Lung (tissue), 12 donors: ENCODE data around the gene SEPTIN8. TPM values are rescaled to one million over a fixed set of nuclear protein-coding genes. Genes with fewer than 3 reads are reported as not detected.

Source experiments
- ATAC-seq: fragments of 200-7000 bp; cut with Tn5 transposase; one replicate; pipeline ENCODE4 v1.9.1; 2020; ENCODE audit warnings: moderate number of reproducible peaks; ENCODE audit not compliant: insufficient read depth, low FRiP score
- DNase-seq, 3 donors: peaks; one replicate each; pipeline ENCODE4 v3.0.0-alpha.2; 2013 to 2017
- H3K27ac ChIP-seq, 2 donors: one replicate each; pipeline ENCODE4 v1.5.1; 2013; ENCODE audit warnings: mild to moderate bottlenecking in 2 of 2, moderate library complexity in 2 of 2, control low read depth in 1 of 2, inconsistent platforms in 1 of 2, low read depth in 1 of 2, low read length in 1 of 2
- H3K27me3 ChIP-seq, 3 donors: one replicate each; pipeline ENCODE4 v1.5.1; 2013; ENCODE audit warnings: low read length in 2 of 3; ENCODE audit not compliant: control insufficient read depth in 3 of 3, insufficient read depth in 3 of 3
- H3K36me3 ChIP-seq, 4 donors: one replicate each; pipeline ENCODE4 v1.5.1; 2013; ENCODE audit warnings: low read length in 4 of 4, mild to moderate bottlenecking in 1 of 4, moderate library complexity in 1 of 4; ENCODE audit not compliant: control insufficient read depth in 4 of 4, insufficient read depth in 4 of 4
- H3K4me1 ChIP-seq, 5 donors: one replicate each; pipeline ENCODE4 v1.5.1; 2013; ENCODE audit warnings: low read length in 5 of 5, mild to moderate bottlenecking in 2 of 5, moderate library complexity in 1 of 5; ENCODE audit not compliant: control insufficient read depth in 5 of 5, insufficient read depth in 5 of 5
- H3K4me3 ChIP-seq: one replicate; pipeline ENCODE4 v1.5.1; 2013; ENCODE audit warnings: mild to moderate bottlenecking, control low read depth, moderate library complexity
- H3K9ac ChIP-seq, 2 donors: one replicate each; pipeline ENCODE4 v1.5.1; 2013; ENCODE audit warnings: low read length in 2 of 2, control low read depth in 1 of 2; ENCODE audit not compliant: insufficient read depth in 1 of 2
- H3K9me3 ChIP-seq, 4 donors: one replicate each; pipeline ENCODE4 v1.5.1; 2013; ENCODE audit warnings: low read length in 3 of 4, mild to moderate bottlenecking in 1 of 4, moderate library complexity in 1 of 4; ENCODE audit not compliant: control insufficient read depth in 4 of 4, insufficient read depth in 3 of 4
- WGBS, 2 donors: extraction: QIAGEN DNeasy Blood & Tissue Kit; methylation state at CpG; one replicate each; pipeline ENCODE4 v1.1.7; 2013; 5-methylcytosine and 5-hydroxymethylcytosine counted together
- polyA plus RNA-seq, 2 donors: library from polyadenylated mRNA; stranded (reverse); fragments of 200-250 nt; gene quantifications; one replicate each; pipeline ENCODE4 v1.2.1, GENCODE V29; 2013
- total RNA-seq, 2 donors: library from RNA; depleted of rRNA in 1 of 2; stranded (reverse); fragments of >200 nt in 1 of 2; gene quantifications; one replicate each; pipeline ENCODE4 v1.2.1, GENCODE V29; 2014 to 2021
- TF ChIP-seq, protein P1 (sequence below): IDR thresholded peaks from 2 replicates; pipeline ENCODE4 v1.5.1; 2012; ENCODE audit warnings: mild to moderate bottlenecking; ENCODE audit errors: control extremely low read depth, extremely low read depth
- donor health status: control.
- donor health status: control.
- donor health status: Bipolar disorder and iron deficiency.
- donor health status: healthy.
- donor health status: DM: yes; HTN: yes; CAD: no.

SEPTIN8 gene
- total and polyA plus RNA-seq, 4 donors: 12.4 to 37.8 (median 22.0) TPM

DNA sequence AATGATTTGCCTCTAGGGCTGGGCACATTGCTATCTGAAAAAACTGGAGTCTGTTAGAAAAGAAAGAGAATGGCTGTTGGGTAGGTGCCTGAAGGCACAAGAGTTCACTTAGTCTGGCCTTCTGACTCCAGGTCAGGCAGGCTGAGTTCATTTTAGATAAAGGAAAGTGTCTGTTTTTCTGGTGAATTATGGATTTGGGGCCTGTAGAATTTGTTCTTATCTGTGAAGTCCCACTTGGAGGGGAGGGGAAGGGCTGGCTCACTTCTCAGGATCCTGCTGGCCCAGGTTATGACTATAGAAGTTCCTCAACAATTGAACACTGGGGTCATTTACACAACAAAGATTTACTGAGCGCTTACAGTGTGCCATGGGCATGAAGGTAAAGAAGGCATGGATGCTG, 11.5 kb upstream of the SEPTIN8 start:
- Histone ChIP-seq H3K9me3 (no peaks in the 10 kb centered on the region), H3K4me1 (no peaks in the 10 kb centered on the region), H3K4me3 (no peak overlapping the region), H3K9ac (no peak overlapping the region), H3K27ac (no peak overlapping the region), H3K27me3 (no peaks in the 10 kb centered on the region), H3K36me3 (no peaks in the 10 kb centered on the region)
- ATAC-seq: no peak
- 96 to 98% methylated on average over 1 of the region's 1 CpG for WGBS, 2 donors
- no peak for DNase-seq
- TF ChIP-seq, protein P1, sequence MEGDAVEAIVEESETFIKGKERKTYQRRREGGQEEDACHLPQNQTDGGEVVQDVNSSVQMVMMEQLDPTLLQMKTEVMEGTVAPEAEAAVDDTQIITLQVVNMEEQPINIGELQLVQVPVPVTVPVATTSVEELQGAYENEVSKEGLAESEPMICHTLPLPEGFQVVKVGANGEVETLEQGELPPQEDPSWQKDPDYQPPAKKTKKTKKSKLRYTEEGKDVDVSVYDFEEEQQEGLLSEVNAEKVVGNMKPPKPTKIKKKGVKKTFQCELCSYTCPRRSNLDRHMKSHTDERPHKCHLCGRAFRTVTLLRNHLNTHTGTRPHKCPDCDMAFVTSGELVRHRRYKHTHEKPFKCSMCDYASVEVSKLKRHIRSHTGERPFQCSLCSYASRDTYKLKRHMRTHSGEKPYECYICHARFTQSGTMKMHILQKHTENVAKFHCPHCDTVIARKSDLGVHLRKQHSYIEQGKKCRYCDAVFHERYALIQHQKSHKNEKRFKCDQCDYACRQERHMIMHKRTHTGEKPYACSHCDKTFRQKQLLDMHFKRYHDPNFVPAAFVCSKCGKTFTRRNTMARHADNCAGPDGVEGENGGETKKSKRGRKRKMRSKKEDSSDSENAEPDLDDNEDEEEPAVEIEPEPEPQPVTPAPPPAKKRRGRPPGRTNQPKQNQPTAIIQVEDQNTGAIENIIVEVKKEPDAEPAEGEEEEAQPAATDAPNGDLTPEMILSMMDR: no peak

DNA sequence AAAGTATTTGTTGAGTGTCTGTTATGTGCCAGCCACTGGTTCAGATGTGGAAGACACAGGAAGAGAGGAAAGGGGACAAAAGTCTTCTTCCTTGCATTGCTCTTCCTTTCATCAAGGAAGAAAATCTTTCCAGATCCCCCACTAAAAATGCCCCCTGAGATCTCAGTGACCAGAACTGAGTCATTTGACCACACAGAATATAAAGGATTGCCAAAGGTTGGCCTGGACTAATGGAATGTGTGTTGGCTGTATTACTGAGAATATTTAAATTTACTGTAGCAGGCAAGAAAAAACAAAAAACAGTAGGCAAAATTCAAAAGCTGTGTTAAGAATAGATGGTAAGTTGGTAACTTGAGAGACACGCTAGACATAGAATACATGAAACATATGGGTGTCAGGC, 10.0 kb upstream of the SEPTIN8 start:
- H3K4me3 ChIP-seq: no peak overlapping the region
- DNase-seq (no peak), ATAC-seq (no peak)
- no peaks in the 10 kb centered on the region for H3K9me3 ChIP-seq
- no peaks in the 10 kb centered on the region for H3K36me3 ChIP-seq
- peaks cover 0 to under 1% (median under 1%) of the 10 kb centered on the region in 3 donors for H3K27me3 ChIP-seq
- H3K9ac ChIP-seq: no peak overlapping the region
- 99 to 100% methylated on average over 1 of the region's 1 CpG for WGBS, 2 donors
- TF ChIP-seq, protein P1: no peak
- H3K27ac ChIP-seq: no peak overlapping the region
- peaks cover 0 to 2% (median 0%) of the 10 kb centered on the region in 5 donors for H3K4me1 ChIP-seq

DNA sequence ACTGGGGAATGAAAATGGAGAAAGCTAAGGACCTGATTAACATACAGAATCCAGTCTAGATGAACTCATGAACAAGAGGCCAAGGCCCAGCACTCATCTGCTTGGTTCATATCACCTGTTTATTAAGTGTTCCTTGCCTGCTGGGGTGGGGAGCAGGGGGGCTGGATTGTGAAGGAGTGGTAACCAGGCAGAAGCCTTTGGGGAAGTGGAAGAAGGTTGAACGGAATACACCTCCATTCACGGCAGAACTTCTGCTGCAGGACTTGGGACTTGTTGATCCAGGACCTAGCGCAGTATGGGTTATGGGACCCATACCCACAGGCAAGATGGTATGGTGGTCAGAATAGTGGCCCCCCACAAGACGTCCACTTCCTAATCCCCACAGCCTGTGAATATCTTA, 8.8 kb upstream of the SEPTIN8 start:
- ATAC-seq (no peak), DNase-seq (no peak)
- H3K27ac ChIP-seq: no peak overlapping the region
- H3K9me3 ChIP-seq: no peaks in the 10 kb centered on the region
- TF ChIP-seq, protein P1: no peak
- H3K36me3 ChIP-seq: no peaks in the 10 kb centered on the region
- no peak overlapping the region for H3K4me3 ChIP-seq
- H3K9ac ChIP-seq: no peak overlapping the region
- H3K4me1 ChIP-seq: peaks cover 0 to 2% (median 0%) of the 10 kb centered on the region in 5 donors
- H3K27me3 ChIP-seq: peaks cover 0 to 4% (median 4%) of the 10 kb centered on the region in 3 donors
- 92% methylated on average over 4 of the region's 4 CpGs for WGBS, 2 donors

GRCh38 chr5:132785365-132785764, 8.3 kb upstream of the SEPTIN8 start:
- DNase-seq: no peak
- no peaks in the 10 kb centered on the region for H3K9me3 ChIP-seq
- H3K36me3 ChIP-seq: no peaks in the 10 kb centered on the region
- TF ChIP-seq, protein P1: no peak
- 74 to 80% methylated on average over 5 of the region's 5 CpGs for WGBS, 2 donors
- no peak for ATAC-seq
- H3K27me3 ChIP-seq: peaks cover 0 to 4% (median 4%) of the 10 kb centered on the region in 3 donors
- H3K9ac ChIP-seq: no peak overlapping the region
- no peak overlapping the region for H3K4me3 ChIP-seq
- H3K27ac ChIP-seq: no peak overlapping the region
- peaks cover 0 to 2% (median 0%) of the 10 kb centered on the region in 5 donors for H3K4me1 ChIP-seq
